Subcutaneous preadipocyte (primary cell): ENCODE measurements around the gene PPP1CC. TPM values are rescaled to one million over a fixed set of nuclear protein-coding genes. Genes with fewer than 3 reads are reported as not detected.

Experiments
- total RNA-seq: library from RNA; depleted of rRNA; stranded (reverse); fragments of >200 nt; gene quantifications from 2 replicates; pipeline ENCODE4 v1.2.3, GENCODE V29; 2012

Gene PPP1CC
- 115 and 152 TPM in 2 replicates for total RNA-seq

DNA sequence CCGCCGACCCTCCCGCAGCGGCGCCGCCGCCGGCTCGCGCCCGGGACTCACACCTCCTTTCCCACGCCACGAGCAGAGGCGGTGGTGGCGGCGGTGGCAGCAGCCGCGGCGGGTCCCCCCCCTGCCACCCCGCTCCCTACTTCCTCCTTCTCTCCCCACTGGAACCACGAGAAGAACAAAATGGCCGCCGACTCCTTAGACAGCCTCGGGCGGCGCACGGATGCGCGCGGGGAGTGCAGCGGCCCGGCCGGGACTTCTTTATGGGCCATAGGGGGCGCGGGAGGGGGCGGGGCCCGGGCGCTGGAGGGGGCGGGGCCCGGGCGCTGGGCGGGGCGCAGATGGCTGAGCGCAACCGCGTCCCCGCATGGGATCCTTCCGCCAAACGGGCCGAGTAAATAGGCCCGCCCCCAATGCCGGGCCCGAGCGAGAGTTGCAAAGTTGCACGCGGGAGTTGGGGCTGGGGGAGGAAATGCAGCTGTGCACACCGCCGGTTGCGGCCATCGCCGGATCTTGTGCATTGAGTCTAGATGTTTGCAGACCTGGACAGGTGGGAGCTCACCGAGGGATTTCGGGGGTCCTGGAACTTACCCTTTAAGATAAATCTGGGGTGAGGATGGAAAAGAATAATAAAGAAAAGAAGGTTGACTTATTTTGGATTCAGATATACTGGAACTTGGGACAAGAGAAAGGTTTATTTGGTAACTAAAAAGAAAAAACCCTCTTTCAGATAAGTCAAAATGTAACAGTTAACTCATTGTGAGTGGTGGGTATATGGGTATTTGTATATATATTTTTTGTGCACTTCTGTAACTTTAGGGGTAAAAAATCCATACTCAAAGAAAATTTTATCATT, at the start of gene PPP1CC:
TSS of gene PPP1CC (minus strand) at position 174 of the 853 bp plus-strand sequence. CDS start 184 bp downstream, outside the sequence.

DNA sequence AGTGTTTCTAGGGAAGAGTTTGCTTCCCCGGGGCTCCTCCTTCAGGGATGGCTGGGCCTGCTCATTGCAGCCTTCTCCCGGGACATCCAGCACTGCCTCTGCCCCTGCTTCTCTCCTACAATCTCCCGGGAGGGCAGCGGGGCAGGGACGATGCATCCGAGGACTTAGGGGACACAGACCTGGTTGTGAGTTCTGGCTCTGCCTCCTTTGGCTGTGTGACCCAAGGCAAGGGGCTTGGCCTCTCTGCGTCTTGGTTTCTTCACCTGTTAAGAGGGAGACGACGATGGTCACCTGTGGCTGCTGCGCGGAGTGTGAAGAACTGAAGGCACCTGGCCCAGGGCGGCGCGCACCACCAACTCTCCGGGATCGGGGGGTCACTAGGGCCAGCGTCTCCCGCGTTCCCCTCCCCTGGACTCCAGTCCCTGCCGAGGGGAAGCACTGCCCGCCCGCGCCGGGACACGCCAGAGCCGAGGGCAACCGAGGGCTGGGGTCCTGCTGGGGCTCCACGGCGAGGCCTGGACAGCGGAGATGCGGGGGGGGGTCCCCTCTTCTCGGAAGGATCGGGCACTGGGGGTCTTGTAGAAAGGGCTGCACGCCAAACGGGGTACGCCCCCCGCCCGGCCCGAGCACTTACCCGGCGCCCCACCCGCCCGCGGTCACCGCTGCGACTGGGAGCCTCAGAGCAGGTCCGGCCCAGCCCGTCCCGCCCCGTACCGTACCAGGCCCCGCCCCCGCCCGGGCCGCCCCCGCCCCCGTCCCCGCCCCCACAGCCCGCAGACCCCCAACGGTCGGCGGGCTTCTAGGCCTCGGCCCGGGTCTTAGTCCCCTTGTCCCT, 54.0 kb downstream of the PPP1CC start, which contains the start of gene HVCN1:
TSS of gene HVCN1 (minus strand) at position 670 of the 835 bp plus-strand sequence. CDS start 5,870 bp downstream, outside the sequence.

Other genes with a start within 250 kb of the PPP1CC start
- gene VPS29, start 240.8 kb downstream of the PPP1CC start, total RNA-seq = 47.9 and 69.1 TPM in 2 replicates
- 0.37 and 0.59 TPM in 2 replicates for gene RAD9B, start 240.6 kb downstream of the PPP1CC start, total RNA-seq
- 9.9 and 13.9 TPM in 2 replicates for gene PPTC7, start 159.6 kb downstream of the PPP1CC start, total RNA-seq
- 25.2 and 34.2 TPM in 2 replicates for gene TCTN1, start 128.8 kb downstream of the PPP1CC start, total RNA-seq
- 0.98 and 1.5 TPM in 2 replicates for gene HVCN1, start 53.8 kb downstream of the PPP1CC start, total RNA-seq
- not detected in 2 replicates for gene CCDC63, start 104.1 kb upstream of the PPP1CC start, total RNA-seq
- not detected in 2 replicates for gene MYL2, start 177.7 kb upstream of the PPP1CC start, total RNA-seq